A549 (cell line): ENCODE data around the gene TCF23. TPM values are rescaled to one million over a fixed set of nuclear protein-coding genes. Genes with fewer than 3 reads are reported as not detected.
"Not testable (repeated sequence)": the region's sequence is repeated elsewhere in the genome, so short reads cannot be mapped to it uniquely, and the experiment has no call there.

Experiments
- ATAC-seq, 2 experiments: fragments of 200-7000 bp in 1 of 2; fragments of >200 bp in 1 of 2; cut with Nextera tagmentation in 1 of 2; cut with Tn5 transposase in 1 of 2; 3 replicates each; pipeline versions ENCODE4 v1.8.0 to v1.9.1; 2018 to 2020; ENCODE audit warnings: mild to moderate bottlenecking in 1 of 2, moderate library complexity in 1 of 2
- CTCF ChIA-PET: fragments of 300-600 bp; sonication (Branson Sonifier 250); formaldehyde crosslinking; extraction: SDS; loops from one replicate; lab custom pipeline; 2021; ENCODE audit warnings: antibody characterized with exemption, inconsistent platforms; lab: Yijun Ruan, JAX
- POLR2A ChIA-PET: fragments of 350-600 bp; formaldehyde crosslinking; extraction: SDS; loops from one replicate; lab custom pipeline; 2021; ENCODE audit warnings: antibody characterized with exemption, inconsistent platforms; lab: Yijun Ruan, JAX
- DNase-seq, 2 experiments: peaks; one replicate each; pipeline versions ENCODE4 v3.0.0 to v3.0.0-alpha.2; 2011 to 2016; ENCODE audit warnings: low read depth in 1 of 2, low spot score in 1 of 2
- FAIRE-seq: peaks from 2 replicates; lab custom pipeline; 2011; peaks lifted over from hg19 to GRCh38; lab: Jason Lieb, UNC
- H3K27ac ChIP-seq, 2 experiments: fragments of >200 bp; sonication (Bioruptor Twin); formaldehyde crosslinking; 3 replicates each; pipeline ENCODE4 v1.5.1; 2016 to 2017
- H3K4me1 ChIP-seq: fragments of >200 bp; sonication (Bioruptor Twin); formaldehyde crosslinking; 3 replicates; pipeline ENCODE4 v1.6.1; 2016
- H3K4me2 ChIP-seq: fragments of >200 bp; sonication (Bioruptor Twin); formaldehyde crosslinking; 3 replicates; pipeline ENCODE4 v1.6.1; 2016
- H3K4me3 ChIP-seq: fragments of >200 bp; sonication (Bioruptor Twin); formaldehyde crosslinking; 3 replicates; pipeline ENCODE4 v1.5.1; 2016
- H3K9me3 ChIP-seq: fragments of >200 bp; sonication (Bioruptor Twin); formaldehyde crosslinking; 3 replicates; pipeline ENCODE4 v1.6.1; 2016
- CBX8 ChIP-seq: fragments of 200-600 bp; sonication (generic); IDR thresholded peaks from 2 replicates; pipeline ENCODE4 v1.6.1; 2016
- CEBPB ChIP-seq, 2 experiments: fragments of >200 bp in 1 of 2; sonication (Bioruptor Twin) in 1 of 2; formaldehyde crosslinking in 1 of 2; IDR thresholded peaks; 2 replicates each; pipeline ENCODE4 v1.6.1; 2012 to 2016
- FOSB ChIP-seq: fragments of 250-450 bp; sonication (Bioruptor Pico); IDR thresholded peaks from 2 replicates; pipeline ENCODE4 v1.5.0; 2020; ENCODE audit warnings: mild to moderate bottlenecking, moderate library complexity
- FOXS1 ChIP-seq: fragments of 250-450 bp; sonication (Bioruptor Pico); IDR thresholded peaks from 2 replicates; pipeline ENCODE4 v1.5.0; 2020; ENCODE audit warnings: mild to moderate bottlenecking, moderate library complexity
- HDAC2 ChIP-seq: fragments of 200-600 bp; sonication (generic); IDR thresholded peaks from 2 replicates; pipeline ENCODE4 v1.6.1; 2016
- HES2 ChIP-seq: fragments of >200 bp; sonication (Bioruptor Twin); formaldehyde crosslinking; IDR thresholded peaks from 2 replicates; pipeline ENCODE4 v1.6.1; 2016
- KDM1A ChIP-seq: fragments of 200-600 bp; sonication (generic); IDR thresholded peaks from 2 replicates; pipeline ENCODE4 v1.6.1; 2016; ENCODE audit warnings: low read depth, mild to moderate bottlenecking
- MYC ChIP-seq: IDR thresholded peaks from 2 replicates; pipeline ENCODE4 v1.6.1; 2012; ENCODE audit warnings: mild to moderate bottlenecking, inconsistent platforms, low read length, improper control_type of control experiment, borderline replicate concordance
- RFX5 ChIP-seq: fragments of 450-650 bp; IDR thresholded peaks from 2 replicates; pipeline ENCODE4 v1.7.1; 2014; ENCODE audit warnings: antibody characterized with exemption, mild to moderate bottlenecking, moderate library complexity
- RNF2 ChIP-seq: fragments of 200-600 bp; sonication (generic); IDR thresholded peaks from 2 replicates; pipeline ENCODE4 v1.6.1; 2016; ENCODE audit warnings: low read depth, mild to moderate bottlenecking, antibody characterized with exemption, moderate library complexity, borderline replicate concordance
- ZFP36 ChIP-seq: fragments of 450-650 bp; IDR thresholded peaks from 2 replicates; pipeline ENCODE4 v1.6.1; 2014; ENCODE audit warnings: borderline replicate concordance; ENCODE audit not compliant: partially characterized antibody
- WGBS: methylation state at CpG from one replicate; pipeline ENCODE4 v1.1.6; 2017; ENCODE audit errors: missing lambda C conversion rate; 5-methylcytosine and 5-hydroxymethylcytosine counted together
- polyA plus RNA-seq, 4 experiments: library from polyadenylated mRNA; depleted of rRNA in 3 of 4; stranded (reverse); fragments of >200 nt; fragmentation: RNase III in 1 of 4; extraction: RNeasy Plus Mini Kit Qiagen cat#74134 plus additional on column Dnase treatment in 1 of 4; gene quantifications; 2 replicates in 3 of 4; 3 replicates in 1 of 4; pipeline ENCODE4 v1.2.3, GENCODE V29; 2011 to 2017

Gene TCF23
- polyA plus RNA-seq, 2 of the 4 experiments (the other 2 are of a cell fraction) = not detected

- no peak for FAIRE-seq
- no peak for DNase-seq
- Histone ChIP-seq H3K27ac (no peak overlapping the region), H3K4me3 (no peak overlapping the region), H3K4me2 (no peak overlapping the region), H3K9me3 (no peaks in the 10 kb centered on the region)
- no peak for ATAC-seq
- CTCF ChIA-PET = interaction anchor here (0.6 to 3.8 kb wide), 10 partner anchors 10 to 211 kb away, joined by 3 to 17 read pairs (median 3); partner anchors contain the start of gene ABHD1
- WGBS = 67% methylated on average over 3 of the region's 3 CpGs
- TF ChIP-seq MYC (no peak), HDAC2 (no peak), FOXS1 (no peak), CBX8 (no peak), FOSB (CRISPR knock-in tag) (no peak)
- TF ChIP-seq, all 56 proteins: peak for 0
- POLR2A ChIA-PET = no interaction called here
- no peaks in the 10 kb centered on the region for H3K4me1 ChIP-seq
These were observed 39.7 kb upstream of the TCF23 start for GRCh38 chr2:27109083-27109482.

DNA sequence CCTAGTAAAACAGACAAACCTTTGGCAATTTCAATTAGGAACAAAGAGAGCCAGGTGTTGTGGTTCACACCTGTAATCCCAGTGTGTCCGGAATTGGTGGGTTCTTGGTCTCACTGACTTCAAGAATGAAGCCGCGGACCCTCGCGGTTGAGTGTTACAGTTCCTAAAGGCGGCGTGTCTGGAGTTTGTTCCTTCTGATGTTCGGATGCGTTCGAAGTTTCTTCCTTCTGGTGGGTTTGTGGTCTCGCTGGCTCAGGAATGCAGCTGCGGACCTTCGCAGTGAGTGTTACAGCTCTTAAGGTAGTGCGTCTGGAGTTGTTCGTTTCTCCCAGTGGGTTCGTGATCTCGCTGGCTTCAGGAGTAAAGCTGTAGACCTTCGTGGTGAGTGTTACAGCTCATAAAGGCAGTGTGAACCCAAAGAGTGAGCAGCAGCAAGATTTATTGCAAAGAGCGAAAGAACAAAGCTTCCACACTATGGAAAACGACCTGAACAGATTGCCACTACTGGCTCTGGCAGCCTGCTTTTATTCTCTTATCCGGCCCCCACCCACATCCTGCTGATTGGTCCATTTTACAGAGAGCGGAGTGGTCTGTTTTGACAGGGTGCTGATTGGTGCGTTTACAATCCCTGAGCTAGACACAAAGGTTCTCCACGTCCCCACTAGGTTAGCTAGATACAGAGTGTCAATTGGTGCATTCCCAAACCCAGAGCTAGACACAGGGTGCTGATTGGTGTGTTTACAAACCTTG, 38.0 kb upstream of the TCF23 start:
- H3K9me3 ChIP-seq, H3K4me2 ChIP-seq, POLR2A ChIA-PET, H3K4me1 ChIP-seq, ATAC-seq, H3K27ac ChIP-seq, FAIRE-seq, H3K4me3 ChIP-seq, DNase-seq: not testable (repeated sequence)
- 79% methylated on average over 24 of the region's 24 CpGs for WGBS
- CTCF ChIA-PET = interaction anchor here (0.5 to 2.0 kb wide), 10 partner anchors 9 to 192 kb away, joined by 3 to 7 read pairs (median 4); partner anchors contain the start of genes ABHD1 and KHK

DNA sequence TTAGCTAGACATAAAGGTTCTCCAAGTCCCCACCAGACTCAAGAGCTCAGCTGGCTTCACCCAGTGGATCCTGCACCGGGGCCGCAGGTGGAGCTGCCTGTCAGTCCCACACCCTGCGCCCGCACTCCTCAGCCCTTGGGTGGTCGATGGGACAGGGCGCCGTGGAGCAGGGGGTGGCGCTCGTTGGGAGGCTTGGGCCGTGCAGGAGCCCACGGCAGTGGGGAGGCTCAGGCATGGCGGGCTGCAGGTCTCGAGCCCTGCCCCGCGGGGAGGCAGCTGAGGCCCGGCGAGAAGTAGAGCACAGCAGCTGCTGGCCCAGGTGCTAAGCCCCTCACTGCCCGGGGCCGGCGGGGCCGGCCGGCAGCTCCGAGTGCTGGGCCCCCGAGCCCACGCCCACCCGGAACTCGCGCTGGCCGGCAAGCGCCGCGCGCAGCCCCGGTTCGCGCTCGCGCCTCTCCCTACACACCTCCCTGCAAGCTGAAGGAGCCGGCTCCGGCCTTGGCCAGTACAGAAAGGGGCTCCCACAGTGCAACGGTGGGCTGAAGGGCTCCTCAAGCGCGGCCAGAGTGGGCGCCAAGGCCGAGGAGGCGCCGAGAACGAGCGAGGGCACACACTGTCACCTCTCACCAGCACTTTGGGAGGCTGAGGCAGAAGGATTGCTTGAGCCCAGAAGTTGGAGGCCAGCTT, 37.3 kb upstream of the TCF23 start:
- CTCF ChIA-PET = interaction anchor here (1.1 to 4.2 kb wide), 12 partner anchors 9 to 192 kb away, joined by 3 to 28 read pairs (median 4); partner anchors contain the start of genes ABHD1 and TRIM54
- H3K4me1 ChIP-seq, H3K4me3 ChIP-seq, ATAC-seq, POLR2A ChIA-PET, H3K9me3 ChIP-seq, H3K4me2 ChIP-seq, FAIRE-seq, DNase-seq, H3K27ac ChIP-seq: not testable (repeated sequence)
- WGBS = 90% methylated on average over 47 of the region's 49 CpGs

GRCh38 chr2:27115519-27115918, 33.3 kb upstream of the TCF23 start:
- no peak for FAIRE-seq

DNA sequence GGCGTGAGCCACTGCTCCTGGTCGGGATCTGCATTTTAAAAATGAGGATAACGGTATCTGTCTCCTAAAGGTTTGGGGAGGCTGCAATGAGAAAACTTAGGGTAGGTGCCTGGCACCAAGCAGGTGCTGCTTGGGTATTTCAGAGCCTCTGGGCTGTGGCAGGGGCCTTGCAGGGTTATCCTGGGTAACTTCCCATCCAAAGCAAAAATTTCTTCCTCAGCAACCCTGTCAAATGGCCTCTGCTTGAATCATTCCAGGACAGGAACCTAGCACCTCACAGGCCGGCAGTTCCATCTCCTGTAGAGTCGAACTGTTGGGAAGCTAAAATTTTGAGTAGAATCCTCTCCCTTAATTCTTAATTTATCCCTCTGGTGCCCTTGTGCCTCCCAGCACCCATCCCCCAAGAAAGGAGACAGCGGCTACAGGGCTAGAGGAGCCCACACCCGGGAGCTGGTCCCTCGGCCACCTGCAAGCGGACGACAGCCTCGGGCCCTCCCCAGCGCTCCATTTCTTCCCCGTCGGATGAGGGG, 30.7 kb upstream of the TCF23 start:
- peak overlapping the region; percentile 71 to 88; a peak in 5 of 6 replicates for H3K27ac ChIP-seq
- H3K4me1 ChIP-seq = 0 out of 3 replicates have a peak, but pooled peaks cover 4% of the 10 kb centered on the region
- DNase-seq = no peak
- WGBS = 74% methylated on average over 12 of the region's 14 CpGs
- TF ChIP-seq CEBPB (IDR thresholded peaks at IDR 0.05) (no peak), HES2 (no peak), RNF2 (no peak)
- no peaks in the 10 kb centered on the region for H3K9me3 ChIP-seq
- ChIA-PET POLR2A (no interaction called here), CTCF (interaction anchor here (0.9 to 3.4 kb wide), 5 partner anchors 14 to 272 kb away, joined by 3 to 14 read pairs (median 3); no protein-coding TSS in a partner anchor)
- H3K4me2 ChIP-seq = peak overlapping the region; percentile 86
- FAIRE-seq = no peak
- peak; percentile 11 to 16; a peak in 3 of 6 replicates for ATAC-seq
- H3K4me3 ChIP-seq = peak overlapping the region; percentile 56

More at GRCh38 chr2:27115519-27115918, 33.3 kb upstream of the TCF23 start:
- Histone ChIP-seq H3K9me3 (no peaks in the 10 kb centered on the region), H3K4me1 (0 out of 3 replicates have a peak, but pooled peaks cover 4% of the 10 kb centered on the region), H3K27ac (no peak overlapping the region), H3K4me3 (no peak overlapping the region), H3K4me2 (no peak overlapping the region)
- DNase-seq (no peak), ATAC-seq (no peak)
- 44% methylated on average over 2 of the region's 2 CpGs for WGBS
- ChIA-PET POLR2A (no interaction called here), CTCF (interaction anchor here (0.6 to 4.2 kb wide), 7 partner anchors 8 to 353 kb away, joined by 3 to 28 read pairs (median 6); partner anchors contain the start of genes ABHD1 and PREB)
- no peak for TF ChIP-seq FOSB (CRISPR knock-in tag)
- TF ChIP-seq KDM1A = 0 out of 2 replicates have a peak, but pooled peaks have one; percentile 16
- TF ChIP-seq RFX5 = no peak
- peak; percentile 71 for TF ChIP-seq ZFP36
